Fibroblast of upper back skin (primary cell): ENCODE measurements around the gene ALOX12B.
"Not testable (repeated sequence)": the region's sequence is repeated elsewhere in the genome, so short reads cannot be mapped to it uniquely, and the experiment has no call there.

Source experiments
- DNase-seq: peaks from one replicate; pipeline ENCODE4 v3.0.0-alpha.2; 2013

The ALOX12B gene

DNA sequence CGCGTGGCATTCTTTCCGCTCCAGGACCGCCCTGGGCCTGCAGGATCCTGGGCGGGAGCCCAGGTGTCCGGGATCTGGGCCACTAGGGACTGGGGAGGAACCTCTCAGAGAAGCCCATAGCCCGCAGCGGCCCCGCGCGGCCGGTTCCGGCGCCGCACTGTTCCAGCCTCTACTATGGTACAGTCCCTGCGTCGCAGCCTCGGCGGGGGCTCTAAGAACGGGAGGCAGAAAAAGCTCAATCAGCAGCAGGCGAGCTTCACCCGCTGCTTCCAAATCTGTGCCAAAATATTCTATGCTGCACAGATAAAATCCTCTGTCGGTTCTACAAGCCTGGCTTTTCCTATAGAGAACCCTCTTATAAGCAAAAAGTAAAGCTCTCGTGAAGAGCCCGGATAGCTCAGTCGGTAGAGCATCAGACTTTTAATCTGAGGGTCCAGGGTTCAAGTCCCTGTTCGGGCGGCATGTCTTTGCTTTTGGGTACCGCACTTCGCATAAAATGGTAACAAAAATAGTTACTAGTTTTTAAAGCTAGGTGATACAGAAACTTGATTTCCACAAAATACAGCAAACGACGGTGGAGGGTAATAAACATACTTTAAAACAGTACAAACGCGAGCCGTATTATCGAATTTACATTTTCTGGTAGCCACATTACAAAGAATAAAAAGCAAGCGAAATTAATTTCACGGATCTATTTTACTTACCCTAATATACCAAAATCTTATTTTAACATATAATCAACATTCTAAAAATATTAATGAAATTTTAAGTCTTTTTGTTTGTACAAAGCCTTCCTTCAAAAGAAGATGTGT, 31.5 kb upstream of the ALOX12B start:
- DNase-seq: peak; percentile 87

DNA sequence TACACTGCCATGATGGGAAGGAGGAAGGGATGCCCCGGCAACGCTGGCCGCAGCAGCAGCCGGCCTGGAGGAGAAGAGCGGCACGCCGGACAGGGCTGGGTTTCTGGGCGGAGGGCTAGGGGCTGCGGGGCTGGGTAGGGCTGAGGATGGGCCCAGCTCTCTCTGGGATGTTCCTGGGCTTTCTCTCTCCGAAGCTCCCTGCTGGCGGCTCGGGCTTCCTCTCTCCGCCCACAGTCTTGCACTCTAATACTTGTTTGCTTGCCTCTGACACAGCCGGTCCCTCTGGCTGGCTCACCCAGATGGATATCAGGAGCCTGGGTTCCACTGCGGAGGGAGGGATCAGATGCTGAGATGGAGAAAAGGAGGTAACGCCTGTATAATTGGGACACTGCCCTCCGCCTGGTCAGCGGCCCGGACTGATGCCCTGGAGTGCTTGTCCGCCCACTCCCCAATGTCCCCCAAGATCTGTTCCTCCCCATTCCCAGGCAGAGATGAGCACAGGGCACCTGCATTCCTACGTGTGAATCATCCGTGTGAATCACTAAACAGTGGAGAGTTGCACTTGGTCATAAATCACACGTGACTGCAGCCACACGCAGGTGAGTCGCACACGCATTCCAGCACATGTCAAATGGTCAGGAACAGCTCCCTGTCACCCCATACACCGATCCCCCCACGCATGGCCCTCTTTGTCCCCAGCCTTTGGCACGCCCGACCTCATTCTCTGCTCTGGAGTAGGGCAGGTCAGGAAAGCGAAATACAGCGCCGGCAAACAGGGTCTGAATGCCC, 30.7 kb upstream of the ALOX12B start, which contains the start of gene ALOXE3:
TSS of gene ALOXE3 (minus strand) at position 535 of the 789 bp plus-strand sequence. CDS start at position 11, 524 bp downstream.
- DNase-seq: peak; percentile 55

DNA sequence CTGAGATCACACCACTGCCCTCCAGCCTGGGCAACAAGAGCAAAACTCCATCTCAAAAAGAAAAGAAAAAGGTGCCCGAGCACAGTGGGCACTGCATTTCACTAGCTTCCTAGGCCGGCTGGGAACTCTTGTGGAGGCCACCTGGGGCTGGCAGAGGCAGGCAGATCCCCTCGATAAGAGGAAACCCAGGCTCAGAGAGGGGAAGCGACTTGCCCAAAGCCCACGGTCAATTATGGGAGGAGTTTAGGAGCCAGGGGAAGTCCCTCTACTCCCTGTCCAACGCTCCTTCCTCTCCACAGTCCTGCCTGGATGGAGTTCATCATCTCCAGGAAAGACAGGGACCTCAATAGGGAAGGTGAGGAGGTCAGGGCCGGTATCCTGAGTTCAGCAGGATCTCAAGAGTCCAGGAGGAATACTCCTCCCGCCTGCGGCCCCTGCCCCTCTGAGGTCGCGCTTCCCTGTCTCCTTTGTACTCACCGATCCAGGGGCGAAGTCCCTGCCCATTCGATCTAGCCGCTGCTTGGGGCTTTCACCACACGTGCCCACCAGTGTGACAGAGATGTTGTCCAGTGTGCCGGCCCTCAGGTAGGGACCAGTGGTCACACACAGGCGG, 30.0 kb upstream of the ALOX12B start:
- no peak for DNase-seq

DNA sequence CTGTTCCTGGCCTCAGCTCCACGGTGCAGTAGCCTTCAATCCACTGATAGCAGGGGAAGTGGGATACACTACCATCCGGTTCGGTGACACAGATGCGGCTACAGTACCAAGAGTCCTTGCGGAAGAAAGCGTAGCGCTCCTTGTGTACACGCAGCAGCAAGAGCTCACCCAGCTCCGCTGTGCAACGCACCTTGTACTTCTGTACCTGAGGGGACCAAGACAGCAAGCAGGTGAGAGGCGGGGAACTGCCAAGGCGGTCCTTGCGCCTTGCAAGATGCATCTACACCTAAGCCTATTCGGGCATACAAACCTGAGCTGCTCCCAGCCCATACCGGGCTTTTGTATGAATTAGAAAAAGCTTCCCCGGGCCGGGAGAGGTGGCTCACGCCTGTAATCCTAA, 29.3 kb upstream of the ALOX12B start:
- DNase-seq: no peak

DNA sequence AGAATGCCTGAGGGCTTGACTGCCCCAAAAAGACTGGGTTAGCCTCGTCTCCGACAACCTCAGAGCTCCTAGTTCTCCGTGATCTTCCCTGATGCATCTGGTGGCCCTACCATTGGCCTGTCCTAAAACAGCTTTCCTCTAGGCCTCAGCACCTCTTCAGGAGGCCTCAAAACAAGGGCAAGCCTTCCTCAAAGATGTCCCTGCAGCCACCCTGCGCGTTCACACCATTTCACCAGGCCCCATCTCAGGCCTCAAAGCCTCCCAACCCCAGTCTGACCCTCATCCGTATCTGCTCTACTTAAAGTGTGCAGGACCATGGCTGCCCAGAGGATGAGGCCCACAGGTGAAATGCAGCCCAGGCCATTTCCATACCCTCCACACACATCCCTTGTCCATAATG, 23.4 kb upstream of the ALOX12B start:
- DNase-seq: no peak

DNA sequence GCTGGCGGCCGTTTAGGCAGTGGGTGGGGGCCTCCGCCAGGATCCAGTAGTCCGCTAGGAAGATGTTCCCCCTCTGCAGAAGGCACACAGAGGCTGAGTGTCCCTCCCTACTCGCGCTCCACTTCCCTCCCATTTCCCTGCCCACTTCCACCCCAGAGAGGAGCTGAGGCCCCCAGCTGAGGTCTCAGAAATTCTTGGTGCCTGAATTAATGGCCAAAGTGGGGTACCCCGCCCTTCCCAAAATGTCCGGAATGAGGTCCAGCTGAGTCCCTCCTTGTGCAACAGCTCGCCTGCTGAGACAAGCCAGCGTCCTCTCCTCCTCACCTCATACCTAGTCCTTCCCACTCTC, 22.9 kb upstream of the ALOX12B start:
- no peak for DNase-seq

DNA sequence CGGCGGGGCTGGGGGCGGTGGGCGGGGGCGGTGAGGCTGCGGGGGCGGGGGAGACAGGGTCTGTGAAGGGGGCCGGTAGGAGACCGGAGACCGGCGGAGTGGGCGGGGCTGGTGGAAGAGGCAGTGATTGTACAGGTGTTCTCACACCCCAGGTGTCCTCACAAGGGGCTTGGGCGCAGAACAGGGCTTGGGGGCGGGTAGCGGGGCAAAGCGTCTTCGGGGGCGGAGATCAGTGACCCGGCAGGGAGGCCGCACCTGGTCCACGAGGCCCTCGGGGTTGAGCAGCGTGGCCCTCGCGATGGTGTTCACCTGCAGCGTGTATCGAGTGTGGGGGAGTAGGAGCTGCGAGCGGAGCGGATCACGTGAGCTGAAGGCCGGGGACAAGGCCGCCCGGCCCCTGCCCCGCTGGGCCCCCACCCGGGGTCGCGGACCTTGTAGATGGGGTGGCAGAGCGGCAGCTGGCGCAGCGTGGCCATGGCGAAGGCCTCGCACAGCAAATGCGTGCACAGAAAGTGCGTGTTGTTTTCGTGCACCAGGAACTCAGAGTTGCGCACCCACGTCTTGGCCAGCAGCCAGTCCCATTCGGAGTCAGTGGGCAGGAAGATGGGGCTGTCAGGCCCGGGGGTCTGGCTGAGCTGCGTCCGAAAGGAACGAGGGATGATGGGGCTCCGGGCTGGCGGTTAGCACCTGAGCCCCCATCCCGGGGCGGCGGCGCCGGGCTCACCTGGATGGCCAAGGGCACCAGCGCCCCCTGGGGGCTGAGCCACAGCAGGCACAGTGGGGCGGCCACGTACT, 22.3 kb upstream of the ALOX12B start:
- peak; percentile 17 for DNase-seq

DNA sequence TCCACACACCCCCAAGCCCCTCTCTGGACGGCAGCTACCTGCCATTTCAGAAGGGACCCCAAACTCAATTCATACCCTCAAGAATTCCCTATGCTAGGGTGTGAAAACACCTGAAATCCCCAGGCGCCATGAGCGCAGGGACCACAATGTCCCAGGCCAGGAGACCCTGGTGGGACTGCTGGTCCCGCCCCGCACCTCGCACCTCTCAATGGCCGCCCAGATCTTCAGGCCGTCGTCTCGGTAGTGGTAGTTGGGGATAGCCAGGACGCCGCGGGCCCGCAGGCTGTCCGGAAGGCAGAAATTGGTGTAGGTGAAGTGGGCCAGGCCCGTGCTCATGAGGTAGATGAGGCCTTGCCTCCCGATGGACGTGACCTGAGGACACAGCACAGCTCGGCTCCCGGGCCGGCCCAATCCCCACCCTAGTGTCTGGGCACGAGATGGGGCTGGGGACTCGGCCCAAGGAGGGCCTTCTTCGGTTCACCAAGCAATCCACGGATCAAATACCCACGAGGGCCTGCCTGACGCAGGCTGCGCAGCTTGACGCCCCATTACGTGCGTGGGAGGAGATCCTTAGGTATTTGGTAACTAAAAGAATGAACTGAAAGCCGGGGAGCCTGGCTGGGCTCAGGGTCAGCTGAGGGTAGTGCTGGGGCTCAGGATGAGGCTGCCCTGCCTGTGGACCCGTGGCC, 21.6 kb upstream of the ALOX12B start:
- no peak for DNase-seq

DNA sequence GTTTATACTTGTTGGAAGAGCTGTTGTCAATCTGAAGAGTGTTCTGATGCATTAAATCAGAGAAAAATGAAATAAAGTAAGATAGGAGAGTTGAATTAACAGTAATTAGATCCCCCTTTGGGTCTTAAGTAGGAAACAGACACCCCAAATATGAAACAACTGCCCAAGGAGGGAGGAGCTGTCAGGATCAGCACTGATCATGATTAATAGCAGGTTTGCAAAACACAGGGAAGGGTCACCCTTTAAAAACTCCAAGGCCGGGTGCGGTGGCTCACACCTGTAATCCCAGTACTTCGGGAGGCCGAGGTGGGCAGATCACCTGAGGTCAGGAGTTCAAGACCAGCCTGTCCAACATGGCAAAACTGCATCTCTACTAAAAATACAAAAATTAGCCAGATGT, 19.5 kb upstream of the ALOX12B start:
- not testable (repeated sequence) for DNase-seq

DNA sequence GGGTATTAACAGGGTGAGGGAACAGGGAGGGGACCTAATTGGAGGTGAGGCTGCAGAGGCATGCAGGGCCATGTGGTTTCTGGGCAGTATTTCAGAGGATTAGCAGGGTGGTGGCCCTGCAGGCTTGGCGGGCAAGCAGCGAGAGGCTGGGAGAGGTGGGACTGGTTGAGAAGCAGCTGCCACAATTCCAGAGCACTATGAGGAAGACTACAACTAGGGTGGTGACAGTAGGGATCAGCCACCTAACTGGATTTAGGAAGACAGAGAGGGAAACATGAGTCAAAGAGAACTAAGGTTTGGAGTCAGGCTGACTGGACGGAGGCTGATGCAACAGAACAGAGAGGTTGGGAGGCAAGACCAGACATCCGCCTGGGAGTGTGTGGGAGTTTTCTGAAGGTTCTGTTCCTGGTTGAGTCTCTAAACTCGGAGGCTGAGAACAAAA, 18.5 kb upstream of the ALOX12B start:
- peak; percentile 11 for DNase-seq

DNA sequence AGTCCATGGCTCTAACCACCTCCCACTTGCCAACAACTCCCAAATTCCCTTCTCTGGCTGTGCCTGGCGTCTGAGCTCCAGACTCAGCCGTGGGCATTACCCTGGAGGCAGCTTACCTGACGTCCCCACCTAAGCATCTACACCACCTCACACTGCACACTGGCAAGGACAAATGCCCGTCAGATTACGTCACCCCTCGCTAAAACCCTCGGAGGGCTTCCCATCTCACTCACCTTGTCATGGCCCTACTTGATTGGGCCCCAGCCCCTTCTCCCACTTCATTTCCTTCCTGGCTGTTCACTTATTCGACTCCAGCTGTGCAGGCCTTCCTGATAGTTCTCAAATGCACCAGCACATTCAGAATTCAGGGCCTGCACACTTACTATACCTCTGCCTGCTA, 17.4 kb upstream of the ALOX12B start:
- DNase-seq: no peak

DNA sequence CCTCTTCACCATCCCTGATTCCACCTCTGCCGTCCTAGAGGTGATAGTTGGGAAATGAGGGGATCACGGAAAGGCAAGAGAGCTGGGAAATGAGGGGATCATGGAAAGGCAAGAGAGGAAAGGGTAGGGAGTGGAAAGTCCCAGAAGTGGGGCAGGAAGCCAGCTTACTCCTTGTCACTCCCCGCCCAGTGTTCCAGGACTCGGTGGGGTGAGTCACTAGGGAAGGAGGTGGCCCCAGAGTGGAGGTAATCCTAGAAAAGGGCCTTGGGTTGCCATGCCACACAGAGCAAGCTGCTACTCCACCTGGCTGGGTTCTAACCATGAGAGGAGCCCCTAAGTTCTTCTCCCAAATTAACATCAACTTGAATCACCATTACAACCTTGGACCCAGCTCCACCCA, 16.0 kb upstream of the ALOX12B start:
- no peak for DNase-seq

DNA sequence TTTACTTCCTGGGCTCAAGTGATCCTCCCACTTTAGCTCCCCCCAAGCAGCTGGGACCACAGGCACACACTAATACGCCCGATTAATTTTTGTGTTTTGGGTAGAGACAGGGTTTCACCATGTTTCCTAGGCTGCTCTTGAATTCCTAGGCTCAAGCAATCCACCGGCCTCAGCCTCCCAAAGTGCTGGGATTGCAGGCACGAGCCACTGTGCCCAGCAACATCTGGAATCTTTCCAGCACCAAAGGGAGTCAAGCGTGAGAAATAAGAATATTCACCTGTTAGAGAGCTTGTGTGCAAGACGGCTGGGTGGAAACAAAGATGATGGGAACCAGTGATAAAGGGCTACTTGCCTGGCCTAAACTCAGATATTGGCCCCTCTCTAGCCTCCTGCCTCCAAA, 14.2 kb upstream of the ALOX12B start:
- DNase-seq: no peak

DNA sequence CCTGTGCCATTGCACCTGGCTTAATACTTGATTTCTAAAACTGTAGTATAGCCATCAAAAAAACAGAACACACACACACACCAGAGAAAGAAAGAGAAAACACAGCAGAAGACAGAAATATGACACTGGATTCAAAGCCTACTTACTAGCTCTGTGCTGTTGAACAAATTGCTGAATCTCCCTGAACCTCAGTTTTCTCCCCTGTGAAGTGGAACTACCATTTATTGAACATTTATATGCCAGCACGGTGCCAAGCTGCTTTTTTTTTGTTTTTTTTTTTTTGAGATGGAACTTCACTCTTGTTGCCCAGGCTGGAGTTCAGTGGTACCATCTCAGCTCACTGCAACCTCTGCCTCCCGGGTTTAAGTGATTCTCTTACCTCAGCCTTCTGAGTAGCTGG, 13.2 kb upstream of the ALOX12B start:
- DNase-seq: no peak

DNA sequence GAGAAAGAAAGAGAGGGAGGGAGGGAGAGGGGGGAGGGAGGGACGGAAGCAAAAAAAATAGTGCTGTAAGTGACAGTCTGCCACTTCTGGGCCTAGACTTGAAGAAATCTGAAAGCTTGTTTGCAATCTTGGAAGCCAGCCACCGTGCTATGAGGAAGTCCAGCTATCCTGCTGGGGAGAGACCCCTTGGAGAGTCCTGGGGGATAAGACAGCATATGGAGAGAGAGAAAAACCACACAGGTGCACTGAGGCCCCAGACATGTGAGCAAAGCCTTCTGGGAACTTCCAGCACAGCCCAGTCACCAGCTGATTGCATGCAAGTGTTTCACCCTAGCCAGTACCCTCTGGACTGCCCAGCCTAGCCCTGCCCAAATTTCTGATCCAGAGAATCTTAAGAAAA, 12.6 kb upstream of the ALOX12B start:
- DNase-seq: peak; percentile 6

DNA sequence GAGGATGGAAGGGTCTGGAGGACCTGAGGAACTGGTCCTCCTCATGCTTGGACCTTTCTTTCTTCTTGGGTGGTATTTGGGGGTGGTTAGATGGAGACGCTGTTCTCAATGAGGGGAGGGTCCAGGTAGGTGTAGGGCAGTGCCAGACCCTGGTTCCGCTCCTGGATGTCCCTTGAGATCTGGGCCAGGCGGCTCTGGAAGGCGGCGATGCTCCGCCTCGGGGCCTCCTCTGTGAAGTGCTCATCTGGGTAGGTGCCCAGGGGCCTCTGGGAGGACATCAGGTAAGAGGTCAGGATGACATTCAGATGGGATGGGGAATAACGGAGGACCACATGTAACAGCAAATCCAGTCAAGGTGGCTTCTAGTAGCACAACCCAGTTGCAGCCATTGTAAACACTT, 9.0 kb upstream of the ALOX12B start:
- DNase-seq: no peak

DNA sequence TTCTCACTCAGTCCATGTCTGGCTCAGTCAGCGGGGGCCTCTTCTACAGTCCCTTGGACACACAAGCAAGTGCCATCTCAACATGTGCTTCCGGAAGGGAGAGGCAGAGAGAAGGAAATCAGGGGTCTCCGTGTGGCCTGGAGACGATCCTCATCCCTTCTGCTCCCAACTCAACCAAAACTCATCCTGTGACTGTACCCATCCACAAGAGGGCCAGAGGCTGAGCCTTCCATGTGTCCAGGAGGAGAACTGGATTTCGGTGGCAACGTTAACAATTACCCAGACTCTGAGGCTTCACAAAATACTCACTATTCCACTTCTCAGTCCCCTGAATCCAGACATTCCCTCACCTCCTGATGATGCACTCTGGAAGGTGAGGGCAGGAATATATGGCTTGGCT, 7.8 kb upstream of the ALOX12B start:
- DNase-seq: no peak

DNA sequence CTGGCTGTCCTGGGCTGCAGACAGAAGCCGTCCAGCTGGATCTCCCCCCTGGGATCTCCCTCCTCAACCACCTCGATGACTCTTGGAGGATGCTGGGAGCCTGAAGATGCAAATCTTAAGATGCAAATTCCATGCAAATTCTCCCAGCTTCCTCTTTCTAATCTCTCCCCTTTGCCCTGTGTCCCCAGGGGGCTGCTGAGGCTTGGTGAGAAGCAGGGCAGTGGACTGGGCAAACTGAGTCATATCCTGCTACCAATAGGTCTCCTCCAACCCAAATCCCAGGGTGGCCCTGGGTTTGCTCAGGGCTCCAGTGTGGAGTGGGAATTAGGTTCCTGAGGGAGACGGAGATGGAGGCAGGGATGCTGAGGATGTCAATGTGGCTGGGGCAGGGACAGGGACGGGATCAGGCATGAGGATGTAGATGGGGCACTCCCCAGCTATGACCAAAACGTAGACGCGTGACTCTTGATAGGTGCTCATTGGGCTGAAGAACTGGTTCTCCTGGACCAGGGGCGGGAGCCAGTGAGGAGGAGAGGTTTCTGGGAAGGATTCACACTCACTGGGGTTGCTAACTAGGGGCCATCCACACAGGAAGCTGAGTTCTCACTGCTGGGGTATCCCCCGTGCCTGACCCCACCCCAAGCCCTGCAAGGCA, 3.6 kb upstream of the ALOX12B start:
- no peak for DNase-seq

DNA sequence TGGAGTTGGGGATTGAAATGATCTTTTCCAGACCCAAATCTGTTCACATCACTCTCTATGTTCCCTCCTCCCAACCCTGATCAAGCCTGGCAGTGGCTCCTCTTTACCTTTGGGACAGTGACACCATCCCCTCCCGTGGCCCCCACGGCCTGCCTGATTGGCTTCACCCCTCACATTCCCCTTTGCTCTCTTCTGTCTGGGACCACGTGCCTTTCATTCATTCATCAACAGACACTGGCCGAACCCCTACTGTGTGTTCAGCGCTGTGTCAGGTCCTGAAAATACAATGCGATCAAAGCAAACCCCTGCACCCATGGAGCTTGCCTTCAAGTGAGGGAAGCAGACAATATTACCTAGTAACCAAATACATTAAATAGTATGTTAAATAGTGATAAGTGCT, 2.2 kb upstream of the ALOX12B start:
- no peak for DNase-seq

DNA sequence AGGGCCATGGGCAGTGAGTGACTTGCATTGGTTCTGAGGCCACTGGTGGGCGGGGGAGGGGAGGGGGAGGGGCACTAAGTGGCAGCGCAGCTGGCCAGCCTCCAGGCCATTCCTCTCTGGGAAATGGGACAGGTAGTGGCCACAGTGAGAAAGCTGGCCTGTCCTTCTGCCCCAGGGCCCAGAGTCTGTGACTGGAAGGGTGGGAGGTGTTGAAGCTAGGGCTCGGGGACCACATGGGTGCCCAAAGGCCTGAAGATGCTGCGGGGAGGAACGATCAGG, 375 bp upstream of the ALOX12B start:
- DNase-seq: no peak

DNA sequence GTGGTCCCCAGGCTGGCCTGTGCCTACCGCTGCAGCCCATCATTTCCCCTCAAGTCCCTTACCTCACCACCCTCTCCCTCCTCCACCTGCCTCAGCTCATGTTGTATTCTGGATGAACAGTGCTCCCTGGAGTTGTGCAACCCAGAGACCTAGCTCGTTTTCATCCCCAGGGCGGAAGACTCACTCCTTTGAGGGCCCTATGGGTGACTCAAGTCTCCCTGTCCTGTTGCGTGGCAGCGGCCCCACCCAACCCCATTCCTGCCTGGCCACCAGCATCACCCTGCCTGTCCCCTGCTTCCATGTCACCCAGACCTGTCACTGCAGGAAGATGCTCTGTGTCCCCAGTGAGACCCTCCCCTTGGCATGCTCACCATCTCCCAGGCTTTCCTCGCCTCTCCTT, 3.3 kb downstream of the ALOX12B start:
- DNase-seq: no peak

DNA sequence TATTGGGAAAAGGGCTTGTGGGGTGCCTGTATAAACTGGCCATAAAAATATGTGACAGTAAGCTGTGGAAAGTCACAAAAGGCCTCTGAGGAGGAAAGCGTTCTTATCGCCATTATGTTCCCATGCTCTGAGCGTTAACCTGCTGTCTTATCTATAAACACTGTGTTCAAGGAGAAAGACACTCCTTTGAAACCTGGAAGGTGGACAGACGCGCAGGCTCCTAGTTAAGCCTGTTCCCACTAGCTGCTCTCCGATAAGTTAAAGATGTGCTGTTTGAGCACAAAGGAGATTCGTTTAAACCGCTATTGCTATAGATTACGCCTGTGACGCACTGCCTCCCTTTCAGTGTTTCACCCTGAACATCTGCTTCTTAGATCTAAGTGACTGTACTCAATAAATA, 5.2 kb downstream of the ALOX12B start:
- no peak for DNase-seq
